Daoy (cell line): ENCODE data around the gene CALM3. TPM values are rescaled to one million over a fixed set of nuclear protein-coding genes. Genes with fewer than 3 reads are reported as not detected.
A peak's percentile ranks its signal among the peaks of the same experiment; 100 is the strongest.
"Not testable (repeated sequence)": the region's sequence is repeated elsewhere in the genome, so short reads cannot be mapped to it uniquely, and the experiment has no call there.

ENCODE experiments used
- DNase-seq: peaks from one replicate; pipeline ENCODE4 v3.0.0-alpha.2; 2015; ENCODE audit warnings: low read depth
- total RNA-seq: library from RNA; depleted of rRNA; stranded (reverse); fragments of >200 nt; shearing (Covaris generic); gene quantifications from 2 replicates; pipeline ENCODE4 v1.2.3, GENCODE V29; 2014

Gene CALM3
- total RNA-seq, 1 experiment from 2014 or later, result 137 TPM

GRCh38 chr19:46614114-46614722 is 13.1 kb downstream of the CALM3 start:
- DNase-seq, result peak; percentile 78

- DNase-seq, result peak; percentile 0
Measured at GRCh38 chr19:46615966-46616365, 14.8 kb downstream of the CALM3 start.

GRCh38 chr19:46616631-46617322 is 15.6 kb downstream of the CALM3 start:
- DNase-seq, result peak; percentile 74

GRCh38 chr19:46617601-46618000 is 16.5 kb downstream of the CALM3 start:
- DNase-seq, result peak; percentile 2

- DNase-seq, result no peak
Measured at GRCh38 chr19:46618670-46619231, 17.6 kb downstream of the CALM3 start.

- no peak for DNase-seq
Measured at GRCh38 chr19:46620267-46620666, 19.1 kb downstream of the CALM3 start.

GRCh38 chr19:46620716-46621115 is 19.6 kb downstream of the CALM3 start:
- DNase-seq, result no peak

- DNase-seq, result no peak
Measured at GRCh38 chr19:46621191-46622117, 20.3 kb downstream of the CALM3 start.

GRCh38 chr19:46622118-46622446 is 21.0 kb downstream of the CALM3 start:
- DNase-seq, result no peak

GRCh38 chr19:46623915-46624502 is 22.9 kb downstream of the CALM3 start:
- DNase-seq, result no peak

- peak; percentile 68 for DNase-seq
Measured at GRCh38 chr19:46624958-46625661, 24.0 kb downstream of the CALM3 start, which contains the start of gene PTGIR. Gene PTGIR (minus strand): TSS chr19:46625089. CDS start chr19:46624225, 864 bp downstream.

- no peak for DNase-seq
Measured at GRCh38 chr19:46625731-46626130, 24.6 kb downstream of the CALM3 start.

- DNase-seq, result no peak
Measured at GRCh38 chr19:46626446-46626845, 25.3 kb downstream of the CALM3 start.

- not testable (repeated sequence) for DNase-seq
Measured at GRCh38 chr19:46628970-46629369, 27.8 kb downstream of the CALM3 start.

- DNase-seq, result no peak
Measured at GRCh38 chr19:46629546-46630025, 28.5 kb downstream of the CALM3 start.

- no peak for DNase-seq
Measured at GRCh38 chr19:46630586-46631205, 29.6 kb downstream of the CALM3 start.

GRCh38 chr19:46631481-46631880 is 30.4 kb downstream of the CALM3 start:
- DNase-seq, result no peak

GRCh38 chr19:46633130-46633529 is 32.0 kb downstream of the CALM3 start:
- DNase-seq, result no peak

GRCh38 chr19:46634045-46634655 is 33.0 kb downstream of the CALM3 start:
- peak; percentile 92 for DNase-seq

GRCh38 chr19:46634656-46635218 is 33.6 kb downstream of the CALM3 start:
- no peak for DNase-seq
